ENCODE data around the gene WDR18.

The WDR18 gene

GRCh38 chr19:977058-977464 is 7.1 kb upstream of the WDR18 start:
- Histone ChIP-seq H3K36me3 (replicated peaks) (peaks cover 4% of the 10 kb centered on the region), H3K27me3 (replicated peaks) (no peaks in the 10 kb centered on the region), H3K27ac (no peak overlapping the region), H3K4me3 (ENCODE audit: low read depth, low read length) (no peak overlapping the region)
- no peak for DNase-seq
- no peak for TF ChIP-seq CTCF (IDR thresholded peaks at IDR 0.05; ENCODE audit: low read depth, low read length, missing control alignments)
- in situ Hi-C loops (cut with HindIII; ENCODE audit: low pct_ligation_motif_present, low sequenced_read_pairs) = no loop called here

- no peak for DNase-seq
- in situ Hi-C loops (cut with HindIII; ENCODE audit: low pct_ligation_motif_present, low sequenced_read_pairs) = no loop called here
- H3K36me3 ChIP-seq (replicated peaks) = no peaks in the 10 kb centered on the region
- H3K27ac ChIP-seq = no peak overlapping the region
- no peak overlapping the region for H3K4me3 ChIP-seq (ENCODE audit: low read depth, low read length)
- TF ChIP-seq CTCF (IDR thresholded peaks at IDR 0.05; ENCODE audit: low read depth, low read length, missing control alignments) = no peak
- no peaks in the 10 kb centered on the region for H3K27me3 ChIP-seq (replicated peaks)
These were observed 4.8 kb upstream of the WDR18 start for GRCh38 chr19:979318-979741.

GRCh38 chr19:980133-980998 is 3.8 kb upstream of the WDR18 start:
- no peak for TF ChIP-seq CTCF (IDR thresholded peaks at IDR 0.05; ENCODE audit: low read depth, low read length, missing control alignments)
- H3K27me3 ChIP-seq (replicated peaks) = no peaks in the 10 kb centered on the region
- no peak overlapping the region for H3K27ac ChIP-seq
- in situ Hi-C loops (cut with HindIII; ENCODE audit: low pct_ligation_motif_present, low sequenced_read_pairs) = no loop called here
- no peak for DNase-seq
- no peaks in the 10 kb centered on the region for H3K36me3 ChIP-seq (replicated peaks)
- H3K4me3 ChIP-seq (ENCODE audit: low read depth, low read length) = no peak overlapping the region

GRCh38 chr19:982567-983170 is 1.5 kb upstream of the WDR18 start:
- peak; percentile 29 for DNase-seq
- TF ChIP-seq CTCF (IDR thresholded peaks at IDR 0.05; ENCODE audit: low read depth, low read length, missing control alignments) = peak; percentile 46
- Histone ChIP-seq H3K4me3 (ENCODE audit: low read depth, low read length) (peak overlapping the region; percentile 41), H3K36me3 (replicated peaks) (peaks cover 3% of the 10 kb centered on the region), H3K27ac (no peak overlapping the region), H3K27me3 (replicated peaks) (no peaks in the 10 kb centered on the region)
- in situ Hi-C loops (cut with HindIII; ENCODE audit: low pct_ligation_motif_present, low sequenced_read_pairs) = no loop called here

- Histone ChIP-seq H3K27ac (no peak overlapping the region), H3K36me3 (replicated peaks) (peaks cover 17% of the 10 kb centered on the region), H3K27me3 (replicated peaks) (no peaks in the 10 kb centered on the region), H3K4me3 (ENCODE audit: low read depth, low read length) (no peak overlapping the region)
- TF ChIP-seq CTCF (IDR thresholded peaks at IDR 0.05; ENCODE audit: low read depth, low read length, missing control alignments) = no peak
- DNase-seq = no peak
- in situ Hi-C loops (cut with HindIII; ENCODE audit: low pct_ligation_motif_present, low sequenced_read_pairs) = no loop called here
These were observed 1.9 kb downstream of the WDR18 start for GRCh38 chr19:986083-986482.
